ENCODE measurements around the gene BRINP3.

GRCh38 chr1:190476321-190476720 is 1.3 kb downstream of the BRINP3 start:
- no peak for TF ChIP-seq CTCF (IDR thresholded peaks at IDR 0.05; ENCODE audit: low read length)
- TF ChIP-seq EZH2 (IDR thresholded peaks at IDR 0.05; ENCODE audit: borderline replicate concordance, low read length): no peak
